GM18502 (cell line): ENCODE measurements around the gene PC.
"Not testable (repeated sequence)": the region's sequence is repeated elsewhere in the genome, so short reads cannot be mapped to it uniquely, and the experiment has no call there.

ENCODE experiments used
- ATAC-seq: cut with Tn5 transposase; IDR thresholded peaks from one replicate; pipeline ENCODE4 v1.9.1; 2021; ENCODE audit warnings: mild to moderate bottlenecking; ENCODE audit not compliant: unreplicated experiment, poor library complexity

Gene PC, protein sequence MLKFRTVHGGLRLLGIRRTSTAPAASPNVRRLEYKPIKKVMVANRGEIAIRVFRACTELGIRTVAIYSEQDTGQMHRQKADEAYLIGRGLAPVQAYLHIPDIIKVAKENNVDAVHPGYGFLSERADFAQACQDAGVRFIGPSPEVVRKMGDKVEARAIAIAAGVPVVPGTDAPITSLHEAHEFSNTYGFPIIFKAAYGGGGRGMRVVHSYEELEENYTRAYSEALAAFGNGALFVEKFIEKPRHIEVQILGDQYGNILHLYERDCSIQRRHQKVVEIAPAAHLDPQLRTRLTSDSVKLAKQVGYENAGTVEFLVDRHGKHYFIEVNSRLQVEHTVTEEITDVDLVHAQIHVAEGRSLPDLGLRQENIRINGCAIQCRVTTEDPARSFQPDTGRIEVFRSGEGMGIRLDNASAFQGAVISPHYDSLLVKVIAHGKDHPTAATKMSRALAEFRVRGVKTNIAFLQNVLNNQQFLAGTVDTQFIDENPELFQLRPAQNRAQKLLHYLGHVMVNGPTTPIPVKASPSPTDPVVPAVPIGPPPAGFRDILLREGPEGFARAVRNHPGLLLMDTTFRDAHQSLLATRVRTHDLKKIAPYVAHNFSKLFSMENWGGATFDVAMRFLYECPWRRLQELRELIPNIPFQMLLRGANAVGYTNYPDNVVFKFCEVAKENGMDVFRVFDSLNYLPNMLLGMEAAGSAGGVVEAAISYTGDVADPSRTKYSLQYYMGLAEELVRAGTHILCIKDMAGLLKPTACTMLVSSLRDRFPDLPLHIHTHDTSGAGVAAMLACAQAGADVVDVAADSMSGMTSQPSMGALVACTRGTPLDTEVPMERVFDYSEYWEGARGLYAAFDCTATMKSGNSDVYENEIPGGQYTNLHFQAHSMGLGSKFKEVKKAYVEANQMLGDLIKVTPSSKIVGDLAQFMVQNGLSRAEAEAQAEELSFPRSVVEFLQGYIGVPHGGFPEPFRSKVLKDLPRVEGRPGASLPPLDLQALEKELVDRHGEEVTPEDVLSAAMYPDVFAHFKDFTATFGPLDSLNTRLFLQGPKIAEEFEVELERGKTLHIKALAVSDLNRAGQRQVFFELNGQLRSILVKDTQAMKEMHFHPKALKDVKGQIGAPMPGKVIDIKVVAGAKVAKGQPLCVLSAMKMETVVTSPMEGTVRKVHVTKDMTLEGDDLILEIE

GRCh38 chr11:66958232-66958955, at the start of gene PC:
TSS of gene PC (minus strand) at chr11:66958383. CDS start at chr11:66872159, 86,224 bp downstream.
- peak; percentile 94 for ATAC-seq

GRCh38 chr11:67007126-67007525, 48.9 kb upstream of the PC start:
- ATAC-seq, result no peak

DNA sequence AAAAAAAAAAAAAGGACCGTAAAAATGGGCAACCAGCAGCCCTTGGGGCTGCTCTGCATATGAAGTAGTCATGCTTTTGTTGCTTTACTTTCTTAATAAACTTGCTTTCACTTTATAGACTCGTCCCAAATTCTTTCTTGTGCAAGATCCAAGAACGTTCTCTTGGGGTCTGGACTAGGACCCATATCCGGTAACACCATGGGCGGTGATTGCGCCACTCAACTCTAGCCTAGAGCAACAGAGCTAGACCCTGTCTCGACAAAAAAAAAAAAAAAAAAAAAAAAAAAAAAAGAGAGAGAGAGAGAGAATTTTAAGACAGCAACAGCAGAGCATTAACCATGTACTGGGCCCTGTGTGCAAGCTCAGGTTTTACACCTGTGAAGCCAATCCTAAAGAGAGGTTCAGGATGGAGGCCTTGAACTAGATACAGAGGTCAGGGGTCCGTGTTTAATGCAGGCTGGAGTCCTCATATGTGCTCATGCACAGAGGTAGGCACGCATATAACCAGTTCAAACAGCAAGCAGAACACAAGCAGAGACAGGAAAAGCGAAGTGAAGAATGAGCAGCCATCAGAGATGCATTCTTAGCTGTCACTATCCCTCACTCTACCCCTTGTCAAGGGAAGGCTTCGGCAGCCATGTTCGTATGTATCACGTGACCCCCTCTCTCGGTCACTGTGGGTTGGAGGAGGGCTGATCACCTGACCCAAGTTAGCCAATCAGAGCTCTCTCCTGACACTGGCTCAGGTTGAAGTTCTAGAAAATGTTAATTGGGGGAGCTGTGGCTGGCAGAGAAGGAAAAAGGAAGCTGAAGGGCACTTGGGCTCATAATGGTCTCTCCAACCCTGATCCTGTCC, 48.1 kb upstream of the PC start:
- ATAC-seq, result no peak

DNA sequence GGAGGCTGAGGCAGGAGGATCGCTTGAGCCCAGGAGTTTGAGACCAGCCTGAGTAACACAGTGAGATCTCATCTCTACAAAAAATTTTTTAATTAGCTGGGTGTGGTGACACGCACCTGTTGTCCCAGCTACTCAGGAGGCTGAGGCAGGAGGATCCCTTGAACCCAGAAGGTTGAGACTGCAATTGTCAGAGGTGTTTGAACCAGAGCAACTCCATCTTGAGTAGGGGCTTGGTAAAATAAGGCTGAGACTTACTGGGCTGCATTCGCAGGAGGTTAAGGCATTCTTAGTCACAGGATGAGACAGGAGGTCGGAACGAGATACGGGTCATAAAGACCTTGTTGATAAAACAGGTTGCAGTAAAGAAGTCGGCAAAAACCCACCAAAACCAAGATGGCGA, 47.0 kb upstream of the PC start:
- ATAC-seq, result not testable (repeated sequence)

DNA sequence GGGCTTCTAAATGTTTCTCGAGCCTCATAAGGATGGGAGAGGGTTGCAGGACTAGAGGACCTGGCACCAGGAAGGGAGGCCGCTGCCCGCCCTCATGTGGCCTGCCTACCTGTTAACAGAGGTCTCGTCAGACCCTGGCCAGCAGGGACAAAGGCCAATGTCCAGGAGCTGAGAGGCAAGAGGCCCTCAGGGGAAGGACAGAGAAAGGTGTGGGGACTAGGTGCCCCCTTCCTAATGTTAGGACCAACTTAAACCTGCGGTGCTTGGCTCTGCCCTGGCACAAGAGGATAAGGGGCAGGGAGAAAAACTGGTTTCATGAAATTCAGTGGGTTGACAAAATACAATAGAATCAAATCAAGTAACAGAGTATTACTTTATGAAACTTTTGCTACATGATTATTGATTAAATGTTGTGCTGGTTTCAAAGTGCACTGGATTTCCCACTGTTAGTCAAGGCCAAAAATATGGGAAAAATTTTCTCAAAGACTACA, 44.8 kb upstream of the PC start:
- ATAC-seq, result no peak

- ATAC-seq, result no peak
Measured at GRCh38 chr11:67002297-67002913, 44.2 kb upstream of the PC start.

DNA sequence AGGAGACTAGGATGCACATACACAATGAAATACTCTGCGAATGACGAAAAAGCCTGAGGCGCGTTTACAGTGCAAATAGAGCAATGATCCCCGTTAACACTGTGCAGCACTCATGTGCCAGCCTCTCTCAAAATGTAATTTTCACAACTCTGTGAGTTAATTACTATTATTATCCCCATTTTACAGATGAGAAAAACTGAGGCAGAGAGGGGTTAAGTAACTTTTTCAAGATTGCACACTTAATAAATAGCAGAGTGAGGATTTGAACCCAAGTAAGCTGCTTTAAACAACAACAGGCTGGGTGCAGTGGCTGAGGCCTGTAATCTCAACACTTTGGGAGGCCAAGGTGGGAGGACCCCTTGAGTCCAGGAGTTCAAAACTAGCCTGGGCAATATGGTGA, 43.1 kb upstream of the PC start:
- no peak for ATAC-seq

DNA sequence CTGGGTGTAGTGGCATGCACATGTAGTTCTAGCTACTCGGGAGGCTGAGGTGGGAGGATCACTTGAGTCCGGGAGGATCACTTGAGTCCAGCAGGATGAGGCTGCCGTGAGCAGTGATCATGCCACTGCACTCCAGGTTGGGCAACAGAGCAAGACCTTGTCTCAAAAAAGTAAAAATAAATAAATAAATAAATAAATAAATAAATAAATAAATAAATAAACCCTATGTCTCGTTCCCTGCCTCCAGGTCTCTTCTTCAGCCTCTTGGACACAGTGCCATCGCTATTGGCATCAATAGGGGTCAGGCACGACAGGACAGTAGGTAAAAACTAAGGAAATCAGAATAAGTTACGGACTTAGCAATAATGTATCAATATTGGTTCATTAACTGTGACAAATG, 41.4 kb upstream of the PC start:
- no peak for ATAC-seq

DNA sequence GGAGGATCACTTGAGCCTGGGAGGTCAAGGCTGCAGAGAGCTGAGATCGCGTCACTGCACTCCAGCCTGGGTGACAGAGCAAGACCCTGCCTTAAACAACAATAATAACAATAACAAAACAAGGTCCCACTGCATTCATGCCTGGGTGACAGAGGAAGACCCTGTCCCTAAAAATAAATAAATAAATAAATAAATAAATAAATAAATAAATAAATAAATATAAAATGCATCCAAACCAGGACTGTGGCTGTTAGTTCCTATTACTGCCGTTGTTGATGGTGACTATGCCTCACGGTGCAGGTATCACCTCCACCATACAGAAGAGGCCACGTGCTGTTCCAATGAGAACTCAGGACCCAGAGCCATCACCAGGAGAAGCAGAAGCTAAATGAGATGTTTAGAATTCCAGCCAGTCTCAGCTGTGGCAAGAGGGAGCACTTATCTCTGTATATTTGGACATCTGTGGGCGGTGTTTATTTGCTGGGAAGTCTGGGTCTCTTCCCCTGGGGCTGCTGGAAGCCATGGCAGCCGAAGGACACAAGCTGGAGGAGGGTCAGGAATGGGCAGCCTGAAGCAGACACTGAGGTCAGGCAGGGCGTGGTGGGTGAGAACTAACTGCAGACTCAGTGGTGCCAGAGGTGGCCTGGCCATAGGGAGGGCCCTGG, 38.6 kb upstream of the PC start:
- ATAC-seq, result no peak

DNA sequence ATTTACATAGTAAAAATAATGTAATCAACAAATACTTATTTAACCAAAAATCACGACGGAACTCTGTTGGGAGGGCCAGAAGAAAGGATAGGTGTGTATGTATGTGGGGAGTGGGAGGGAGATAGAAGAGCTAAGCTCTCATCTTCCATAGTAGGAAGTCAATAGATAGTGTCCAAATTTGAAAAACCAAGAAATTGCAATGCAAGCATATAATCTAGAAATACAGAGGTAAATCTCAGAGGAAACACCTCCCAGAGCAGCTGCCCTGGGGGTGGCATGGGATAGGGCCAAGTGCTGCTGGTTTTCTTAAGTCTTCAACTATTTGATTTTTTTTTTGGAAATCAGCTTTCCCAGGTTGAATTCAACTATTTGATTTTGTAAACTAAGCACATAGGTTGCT, 33.9 kb upstream of the PC start:
- no peak for ATAC-seq

- ATAC-seq, result not testable (repeated sequence)
Measured at GRCh38 chr11:66989360-66989759, 31.2 kb upstream of the PC start.

- not testable (repeated sequence) for ATAC-seq
Measured at GRCh38 chr11:66988741-66989140, 30.6 kb upstream of the PC start.

DNA sequence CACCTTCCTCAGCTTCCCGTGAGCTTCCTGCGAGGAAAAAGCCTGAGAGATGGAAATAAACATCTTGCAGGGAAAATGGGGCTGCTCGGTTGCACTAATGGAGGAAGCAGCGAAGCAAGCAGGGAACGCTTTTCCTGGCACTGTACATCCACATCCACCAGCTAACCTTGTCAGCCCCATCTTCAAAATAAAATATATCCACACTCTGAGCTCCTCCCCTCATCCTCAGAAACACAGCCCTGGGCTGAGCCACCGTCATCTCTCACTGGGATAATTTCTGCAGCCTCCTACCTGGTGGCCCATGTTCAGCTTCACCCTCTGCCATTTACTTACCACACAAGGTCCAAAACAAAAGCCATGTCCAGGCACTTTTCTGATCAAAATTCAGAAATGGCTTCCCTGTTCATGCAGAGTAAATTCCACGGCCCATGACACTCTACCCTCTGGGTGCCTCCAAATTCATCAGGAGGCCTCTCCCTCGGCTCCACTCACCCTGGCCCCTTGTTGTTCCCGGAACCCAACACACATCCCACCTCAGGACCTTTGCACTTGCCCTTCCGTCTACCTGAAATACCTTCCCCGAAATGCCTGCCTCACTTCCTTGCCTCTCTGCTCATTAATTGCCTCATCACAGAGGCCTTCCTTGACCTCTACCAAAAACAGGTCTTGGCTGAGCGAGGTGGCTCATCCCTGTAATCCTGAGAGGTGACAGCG, 29.9 kb upstream of the PC start:
- ATAC-seq, result no peak

- no peak for ATAC-seq
Measured at GRCh38 chr11:66987158-66987620, 29.0 kb upstream of the PC start.

- ATAC-seq, result no peak
Measured at GRCh38 chr11:66986178-66986545, 28.0 kb upstream of the PC start.

DNA sequence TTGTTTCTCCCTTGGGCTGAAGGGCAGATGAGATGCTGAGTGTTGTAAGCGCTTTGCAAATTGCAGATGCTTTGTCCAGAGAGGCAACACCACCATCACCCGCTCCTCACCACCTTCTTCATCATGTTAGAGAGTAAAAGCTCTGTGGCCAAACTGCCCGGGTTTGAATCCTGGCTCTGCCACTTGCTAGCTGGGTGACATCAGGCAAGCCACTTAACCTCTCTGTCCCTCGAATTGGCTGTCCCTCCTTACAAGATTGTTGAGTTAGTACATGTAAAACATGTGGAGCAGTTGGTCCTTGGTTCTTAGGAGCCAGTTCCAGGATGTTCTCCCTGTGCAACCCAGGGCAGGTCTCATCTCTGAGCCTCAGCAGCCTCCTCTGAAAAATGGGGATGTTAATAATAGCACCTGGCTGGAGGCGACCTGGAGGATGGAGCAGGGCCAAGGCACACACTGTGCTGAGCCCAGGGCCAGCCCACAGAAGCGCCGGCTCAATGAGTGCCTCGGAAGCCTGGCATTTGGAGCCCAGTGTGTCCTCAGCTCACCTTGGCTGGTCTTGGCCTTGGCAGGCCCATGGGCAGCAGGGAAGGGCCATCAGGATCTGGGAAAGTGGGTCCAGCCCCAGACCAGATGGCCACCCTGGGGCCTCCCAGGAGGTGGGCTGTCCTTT, 27.5 kb upstream of the PC start:
- ATAC-seq, result no peak
